A673 (cell line): ENCODE data around the gene CETN3.

Experiments used
- EZH2 ChIP-seq: fragments of 200-600 bp; sonication (generic); IDR thresholded peaks from 2 replicates; pipeline ENCODE4 v1.6.1; 2017; ENCODE audit warnings: borderline replicate concordance, low read depth, mild to moderate bottlenecking, mixed read lengths, antibody characterized with exemption, low read length; ENCODE audit not compliant: poor library complexity, severe bottlenecking
- TF ChIP-seq, protein P1 (sequence below): fragments of 300-800, 200-600 bp; sonication (generic); conservative IDR thresholded peaks from 2 replicates; pipeline ENCODE4 v1.5.1; 2017; ENCODE audit warnings: low read depth, mild to moderate bottlenecking, antibody characterized with exemption, low read length, moderate library complexity, mixed read lengths

DNA sequence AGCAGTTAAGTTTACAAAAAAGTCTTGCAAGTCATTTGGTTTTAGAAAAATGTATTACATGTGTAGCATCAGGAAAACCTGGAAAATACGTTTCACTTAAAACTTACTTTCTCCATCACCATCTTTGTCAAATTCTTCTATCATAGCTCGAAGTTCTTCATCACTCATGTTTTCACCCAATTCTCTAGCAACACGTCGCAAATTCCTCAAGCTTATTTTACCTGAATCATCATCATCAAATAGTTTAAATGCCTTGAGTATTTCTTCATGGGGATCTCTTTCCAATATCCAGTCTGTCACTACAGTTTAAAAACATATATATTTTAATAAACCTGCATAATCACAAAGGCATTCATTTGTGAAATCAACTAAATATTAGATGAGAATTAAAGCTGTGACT is 10.3 kb downstream of the CETN3 start:
- TF ChIP-seq, protein P1, sequence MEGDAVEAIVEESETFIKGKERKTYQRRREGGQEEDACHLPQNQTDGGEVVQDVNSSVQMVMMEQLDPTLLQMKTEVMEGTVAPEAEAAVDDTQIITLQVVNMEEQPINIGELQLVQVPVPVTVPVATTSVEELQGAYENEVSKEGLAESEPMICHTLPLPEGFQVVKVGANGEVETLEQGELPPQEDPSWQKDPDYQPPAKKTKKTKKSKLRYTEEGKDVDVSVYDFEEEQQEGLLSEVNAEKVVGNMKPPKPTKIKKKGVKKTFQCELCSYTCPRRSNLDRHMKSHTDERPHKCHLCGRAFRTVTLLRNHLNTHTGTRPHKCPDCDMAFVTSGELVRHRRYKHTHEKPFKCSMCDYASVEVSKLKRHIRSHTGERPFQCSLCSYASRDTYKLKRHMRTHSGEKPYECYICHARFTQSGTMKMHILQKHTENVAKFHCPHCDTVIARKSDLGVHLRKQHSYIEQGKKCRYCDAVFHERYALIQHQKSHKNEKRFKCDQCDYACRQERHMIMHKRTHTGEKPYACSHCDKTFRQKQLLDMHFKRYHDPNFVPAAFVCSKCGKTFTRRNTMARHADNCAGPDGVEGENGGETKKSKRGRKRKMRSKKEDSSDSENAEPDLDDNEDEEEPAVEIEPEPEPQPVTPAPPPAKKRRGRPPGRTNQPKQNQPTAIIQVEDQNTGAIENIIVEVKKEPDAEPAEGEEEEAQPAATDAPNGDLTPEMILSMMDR, result no peak
- TF ChIP-seq EZH2, result no peak
